GM12801 (cell line): ENCODE data around the gene ACAP3.

Source experiments
- CTCF ChIP-seq: IDR thresholded peaks from one replicate; pipeline ENCODE4 v1.5.1; 2011; ENCODE audit warnings: control low read depth; ENCODE audit not compliant: insufficient read length; ENCODE audit errors: extremely low read depth

ACAP3 gene

GRCh38 chr1:1307923-1308755 lies at the start of gene ACAP3, which contains the start of gene PUSL1:
ACAP3 (minus strand) TSS chr1:1307930; CDS start chr1:1307815, 115 bp downstream.
PUSL1 (plus strand) TSS chr1:1308597; CDS start chr1:1308644, 47 bp downstream.
- TF ChIP-seq CTCF: no peak

- no peak for TF ChIP-seq CTCF
Measured at GRCh38 chr1:1356796-1357401, 49.2 kb upstream of the ACAP3 start.

- no peak for TF ChIP-seq CTCF
Measured at GRCh38 chr1:1356166-1356795, 48.6 kb upstream of the ACAP3 start.

GRCh38 chr1:1355416-1355815 lies 47.7 kb upstream of the ACAP3 start:
- TF ChIP-seq CTCF: no peak

- no peak for TF ChIP-seq CTCF
Measured at GRCh38 chr1:1354271-1355247, 46.8 kb upstream of the ACAP3 start.

- no peak for TF ChIP-seq CTCF
Measured at GRCh38 chr1:1353389-1354151, 45.8 kb upstream of the ACAP3 start.
